AG09309 (cell line): ENCODE data around the gene SLC9A4.
"Not testable (repeated sequence)": the region's sequence is repeated elsewhere in the genome, so short reads cannot be mapped to it uniquely, and the experiment has no call there.

ENCODE experiments used
- DNase-seq: peaks from one replicate; pipeline ENCODE4 v3.0.0-alpha.2; 2010; ENCODE audit warnings: low read depth
- H3K4me3 ChIP-seq: 2 replicates; pipeline ENCODE4 v1.5.1; 2011; ENCODE audit warnings: mild to moderate bottlenecking, low read depth, low read length, moderate library complexity; ENCODE audit not compliant: control insufficient read depth
- CTCF ChIP-seq: IDR thresholded peaks from 2 replicates; pipeline ENCODE4 v1.5.1; 2011; ENCODE audit warnings: mild to moderate bottlenecking, low read depth, low read length, inconsistent platforms; ENCODE audit not compliant: insufficient read depth, control insufficient read depth; ENCODE audit errors: missing control alignments

Gene SLC9A4

DNA sequence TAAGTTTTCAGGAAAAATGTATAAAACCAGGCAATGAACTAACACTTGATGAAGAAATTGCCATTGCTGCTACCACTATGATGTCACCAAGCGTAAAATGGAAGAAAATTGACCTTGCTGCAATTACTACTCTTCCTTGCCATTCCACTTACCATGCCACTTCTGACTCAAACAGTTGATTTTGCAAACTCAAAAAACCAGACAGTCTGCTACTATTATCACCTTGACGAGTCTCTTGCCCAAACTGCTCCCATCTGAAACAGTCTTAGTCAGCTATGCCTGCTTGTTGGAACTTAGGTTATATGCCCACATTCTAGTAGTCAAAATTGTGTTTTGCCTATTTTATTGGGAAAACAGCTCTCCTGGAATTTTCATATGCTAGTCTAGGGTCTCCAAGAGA lies 74.4 kb downstream of the SLC9A4 start:
- H3K4me3 ChIP-seq: no peak overlapping the region
- TF ChIP-seq CTCF: no peak
- no peak for DNase-seq

- DNase-seq: no peak
Measured at GRCh38 chr2:102549027-102549426, 76.0 kb downstream of the SLC9A4 start.

DNA sequence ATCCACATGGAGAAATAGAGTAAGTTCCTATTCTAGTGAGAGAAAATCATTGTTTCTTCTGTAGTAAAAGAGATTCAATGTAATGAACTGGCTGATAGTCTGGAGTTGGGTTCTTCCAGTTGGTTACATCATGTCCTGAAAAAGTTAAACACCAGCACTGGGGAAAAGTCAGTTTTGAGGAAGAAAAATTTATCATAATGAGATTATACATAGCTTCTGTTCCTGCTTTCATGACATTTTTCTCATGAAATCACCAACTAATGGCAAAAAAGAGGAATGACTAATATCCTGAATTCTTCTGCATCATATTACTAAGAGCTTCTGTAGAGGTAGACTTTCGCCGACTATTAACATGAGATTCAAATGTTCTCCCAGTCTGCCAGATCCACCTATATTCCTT lies 77.1 kb downstream of the SLC9A4 start:
- no peak for DNase-seq
- TF ChIP-seq CTCF: no peak
- H3K4me3 ChIP-seq: no peak overlapping the region

More at GRCh38 chr2:102549027-102549426, 76.0 kb downstream of the SLC9A4 start:
- TF ChIP-seq CTCF: no peak
- H3K4me3 ChIP-seq: no peak overlapping the region

- DNase-seq: no peak
- no peak for TF ChIP-seq CTCF
- no peak overlapping the region for H3K4me3 ChIP-seq
Measured at GRCh38 chr2:102551329-102552096, 78.5 kb downstream of the SLC9A4 start.

DNA sequence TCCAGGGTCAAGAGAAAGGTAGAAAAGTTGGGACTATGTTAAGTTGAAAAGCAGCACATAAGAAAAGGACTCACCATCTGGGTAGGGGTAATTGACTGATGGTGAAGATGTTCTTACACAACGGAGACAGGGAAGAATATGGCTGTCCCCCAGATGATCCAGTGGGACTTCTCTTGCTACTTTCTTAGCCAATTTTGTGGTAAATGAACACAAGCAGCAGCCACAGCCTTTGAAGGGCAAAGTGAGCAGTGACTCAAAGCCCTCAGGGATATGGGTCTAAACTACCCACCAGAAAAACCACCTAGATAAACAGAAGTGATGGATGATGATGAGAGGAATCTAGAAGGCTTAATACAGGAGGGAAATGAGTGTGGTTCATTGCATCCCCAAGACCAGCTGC lies 80.6 kb downstream of the SLC9A4 start:
- H3K4me3 ChIP-seq: no peak overlapping the region
- TF ChIP-seq CTCF: no peak
- DNase-seq: no peak

GRCh38 chr2:102558463-102558862 lies 85.4 kb downstream of the SLC9A4 start:
- no peak for TF ChIP-seq CTCF
- no peak for DNase-seq

DNA sequence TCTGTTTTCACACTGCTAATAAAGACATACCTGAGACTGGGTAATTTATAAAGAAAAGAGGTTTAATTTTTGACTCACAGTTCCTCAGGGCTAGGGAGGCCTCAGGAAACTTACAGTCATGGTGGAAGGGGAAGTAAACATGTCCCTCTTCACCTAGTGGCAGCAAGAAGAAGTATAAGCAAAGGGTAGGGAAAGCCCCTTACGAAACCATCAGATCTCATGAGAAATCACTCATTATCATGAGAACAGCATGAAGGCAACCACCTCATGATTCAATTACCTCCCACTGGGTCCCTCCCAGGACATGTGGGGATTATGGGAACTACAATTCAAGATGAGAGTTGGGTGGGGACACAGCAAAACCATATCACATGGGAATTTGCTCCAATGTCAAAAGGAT lies 89.5 kb downstream of the SLC9A4 start:
- DNase-seq, H3K4me3 ChIP-seq: not testable (repeated sequence)

More at GRCh38 chr2:102558463-102558862, 85.4 kb downstream of the SLC9A4 start:
- no peak overlapping the region for H3K4me3 ChIP-seq
